Tibial nerve (tissue), 4 donors: ENCODE data around the gene UBALD1. TPM values are rescaled to one million over a fixed set of nuclear protein-coding genes. Genes with fewer than 3 reads are reported as not detected.

Source experiments
- DNase-seq, 2 donors: peaks; one replicate each; pipeline ENCODE4 v3.0.0-alpha.2; 2019; ENCODE audit warnings: low spot score in 2 of 2
- H3K27ac ChIP-seq, 4 donors: fragments of 200-600 bp; sonication (generic) in 3 of 4; one replicate each; pipeline ENCODE4 v1.5.1; 2017 to 2019; ENCODE audit warnings: mild to moderate bottlenecking in 1 of 4
- H3K27me3 ChIP-seq, 2 donors: fragments of 200-600 bp; sonication (generic) in 1 of 2; one replicate each; pipeline versions ENCODE4 v1.5.1 to v1.6.0; 2017 to 2019
- H3K36me3 ChIP-seq, 3 donors: fragments of 200-600 bp; sonication (generic); one replicate each; pipeline ENCODE4 v1.5.1; 2018 to 2019
- H3K4me1 ChIP-seq, 4 donors: fragments of 200-600 bp; sonication (generic) in 3 of 4; one replicate each; pipeline ENCODE4 v1.5.1; 2017 to 2019
- H3K4me3 ChIP-seq, 4 donors: fragments of 200-600 bp; sonication (generic) in 3 of 4; one replicate each; pipeline ENCODE4 v1.5.1; 2017 to 2019; ENCODE audit warnings: mild to moderate bottlenecking in 1 of 4, moderate library complexity in 1 of 4
- H3K9me3 ChIP-seq, 4 donors: fragments of 200-600 bp; sonication (generic) in 3 of 4; one replicate each; pipeline ENCODE4 v1.5.1; 2017 to 2019
- CTCF ChIP-seq, 5 experiments: fragments of 200-600 bp in 3 of 5; fragments of 450-650 bp in 2 of 5; sonication (generic) in 3 of 5; IDR thresholded peaks; one replicate each; pipeline ENCODE4 v1.5.1; 2016 to 2019; ENCODE audit warnings: antibody characterized with exemption in 5 of 5, mild to moderate bottlenecking in 3 of 5, moderate library complexity in 2 of 5
- EP300 ChIP-seq, 2 donors: sonication (generic); formaldehyde crosslinking; IDR thresholded peaks; one replicate each; pipeline ENCODE4 v1.6.1; 2017; ENCODE audit warnings: antibody characterized with exemption in 2 of 2, mild to moderate bottlenecking in 1 of 2
- POLR2A ChIP-seq, 2 donors: fragments of 450-650 bp; IDR thresholded peaks; one replicate each; pipeline ENCODE4 v1.6.1; 2017; ENCODE audit warnings: antibody characterized with exemption in 2 of 2, mild to moderate bottlenecking in 2 of 2, moderate library complexity in 2 of 2
- whole genome bisulfite sequencing, 2 donors: methylation state at CpG; one replicate each; pipeline ENCODE4 v1.1.5; 2018; 5-methylcytosine and 5-hydroxymethylcytosine counted together
- total RNA-seq, 4 donors: library from RNA; depleted of rRNA; stranded (reverse); fragments of >200 nt; gene quantifications; one replicate each; pipeline ENCODE4 v1.1.0, GENCODE V29; 2016

UBALD1 gene
- total RNA-seq, 4 donors from 2014 or later = 6.5 to 22.8 (median 9.8) TPM

GRCh38 chr16:4597174-4597573 lies 17.5 kb downstream of the UBALD1 start:
- TF ChIP-seq CTCF (IDR thresholded peaks at IDR 0.05) (no peak), EP300 (IDR thresholded peaks at IDR 0.05) (no peak), POLR2A (IDR thresholded peaks at IDR 0.05) (no peak)
- Histone ChIP-seq H3K36me3 (no peaks in the 10 kb centered on the region), H3K9me3 (no peaks in the 10 kb centered on the region), H3K4me1 (peaks cover 0 to 15% (median 0%) of the 10 kb centered on the region in 4 donors), H3K4me3 (no peak overlapping the region), H3K27ac (no peak overlapping the region), H3K27me3 (no peaks in the 10 kb centered on the region)
- WGBS, 2 donors = 73 to 80% methylated on average over 9 of the region's 9 CpGs
- DNase-seq = no peak

GRCh38 chr16:4594433-4595410 lies 20.0 kb downstream of the UBALD1 start:
- no peaks in the 10 kb centered on the region for H3K4me1 ChIP-seq
- no peaks in the 10 kb centered on the region for H3K27me3 ChIP-seq
- 84 to 88% methylated on average over 29 to 37 of the region's 38 CpGs for WGBS, 2 donors
- no peaks in the 10 kb centered on the region for H3K9me3 ChIP-seq
- DNase-seq = no peak
- no peak overlapping the region for H3K4me3 ChIP-seq
- H3K27ac ChIP-seq = no peak overlapping the region
- TF ChIP-seq CTCF (IDR thresholded peaks at IDR 0.05) (no peak), POLR2A (IDR thresholded peaks at IDR 0.05) (no peak), EP300 (IDR thresholded peaks at IDR 0.05) (no peak)
- no peaks in the 10 kb centered on the region for H3K36me3 ChIP-seq

- TF ChIP-seq EP300 (IDR thresholded peaks at IDR 0.05) = no peak
- TF ChIP-seq CTCF (IDR thresholded peaks at IDR 0.05) = no peak
- no peak for TF ChIP-seq POLR2A (IDR thresholded peaks at IDR 0.05)
- H3K9me3 ChIP-seq = no peaks in the 10 kb centered on the region
Measured at GRCh38 chr16:4593086-4593485, 21.6 kb downstream of the UBALD1 start.

GRCh38 chr16:4591706-4592470 lies 22.8 kb downstream of the UBALD1 start:
- no peaks in the 10 kb centered on the region for H3K9me3 ChIP-seq
- TF ChIP-seq POLR2A (IDR thresholded peaks at IDR 0.05) (no peak), CTCF (IDR thresholded peaks at IDR 0.05) (no peak), EP300 (IDR thresholded peaks at IDR 0.05) (no peak)
- no peak overlapping the region for H3K27ac ChIP-seq
- H3K4me3 ChIP-seq = no peak overlapping the region
- H3K4me1 ChIP-seq = no peaks in the 10 kb centered on the region
- H3K27me3 ChIP-seq = no peaks in the 10 kb centered on the region
- no peaks in the 10 kb centered on the region for H3K36me3 ChIP-seq
- WGBS, 2 donors = 74 to 80% methylated on average over 12 to 17 of the region's 17 CpGs
- DNase-seq = no peak

More at GRCh38 chr16:4593086-4593485, 21.6 kb downstream of the UBALD1 start:
- Histone ChIP-seq H3K4me1 (no peaks in the 10 kb centered on the region), H3K36me3 (no peaks in the 10 kb centered on the region), H3K27ac (no peak overlapping the region), H3K4me3 (no peak overlapping the region), H3K27me3 (no peaks in the 10 kb centered on the region)
- 41 to 66% methylated on average over 11 to 12 of the region's 16 CpGs for WGBS, 2 donors
- DNase-seq = no peak
